CD4-positive, alpha-beta T cell treated with Interferon alpha-2 for 1 hour (primary cell): ENCODE results near the gene BACH2.

Experiments used
- DNase-seq, 2 donors: peaks; one replicate each; pipeline ENCODE4 v3.0.0-alpha.2; 2020 to 2022

Gene BACH2

DNA sequence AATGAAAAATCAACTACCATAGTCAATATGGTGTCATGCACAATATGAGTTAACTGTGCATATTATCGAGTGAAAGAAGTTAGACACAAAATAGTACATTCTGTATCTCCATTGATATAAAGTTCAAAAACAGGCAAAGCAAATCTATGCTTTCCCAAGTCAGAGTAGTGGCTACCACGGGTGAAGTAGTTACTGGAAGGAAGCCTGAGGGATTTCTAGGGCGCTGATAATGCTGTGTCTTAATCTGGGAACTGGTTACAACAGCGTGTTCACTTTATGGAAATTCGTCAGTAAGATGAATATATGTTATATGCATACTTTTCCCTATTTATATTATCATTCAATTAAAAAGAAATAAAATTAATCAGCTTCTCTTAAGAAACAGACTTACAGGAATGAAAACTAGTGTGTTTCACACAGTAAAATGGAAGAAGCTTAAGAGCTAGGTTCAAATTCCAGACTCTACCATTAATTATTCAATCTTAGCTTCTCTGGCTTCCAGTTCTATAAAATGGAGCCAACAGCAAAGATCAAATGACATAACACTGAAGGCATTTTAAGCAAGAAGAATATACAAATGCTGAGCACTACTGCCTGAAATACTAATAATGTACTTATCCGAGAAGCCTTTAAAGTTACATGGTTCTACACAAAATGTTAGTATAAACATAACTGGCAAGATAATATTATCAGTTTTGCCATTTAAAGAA lies 19.2 kb downstream of the BACH2 start:
- no peak for DNase-seq

DNA sequence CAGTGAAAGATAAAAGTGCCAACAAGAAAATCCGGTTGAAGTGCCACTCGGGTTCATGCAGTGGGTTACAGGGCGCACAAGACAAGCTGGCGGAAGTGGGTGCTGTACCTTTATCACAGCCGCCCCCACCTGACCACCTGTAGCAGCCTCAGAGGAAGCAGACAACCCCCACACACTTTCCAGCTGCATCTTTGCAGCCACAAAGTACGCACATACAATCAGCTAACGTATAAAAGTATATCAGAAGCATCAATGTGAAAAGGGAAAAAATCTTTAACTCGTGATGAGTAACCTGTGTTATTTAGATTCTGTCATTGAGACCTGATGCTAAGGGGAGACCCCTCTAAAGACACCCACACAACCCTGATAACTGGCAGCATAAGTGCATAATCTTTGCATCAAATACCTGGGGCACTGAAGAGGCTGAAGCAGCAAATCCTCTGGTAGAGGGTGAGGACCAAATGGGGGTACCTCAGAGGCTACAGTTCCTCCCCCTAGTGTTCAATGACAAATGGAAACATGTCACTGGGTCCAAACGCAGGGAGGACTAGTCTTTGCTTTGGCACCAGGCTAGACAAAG lies 22.1 kb downstream of the BACH2 start:
- DNase-seq, result peak; percentile 90 to 92

- DNase-seq, result no peak
These were observed 22.8 kb downstream of the BACH2 start for GRCh38 chr6:90273863-90274262.

DNA sequence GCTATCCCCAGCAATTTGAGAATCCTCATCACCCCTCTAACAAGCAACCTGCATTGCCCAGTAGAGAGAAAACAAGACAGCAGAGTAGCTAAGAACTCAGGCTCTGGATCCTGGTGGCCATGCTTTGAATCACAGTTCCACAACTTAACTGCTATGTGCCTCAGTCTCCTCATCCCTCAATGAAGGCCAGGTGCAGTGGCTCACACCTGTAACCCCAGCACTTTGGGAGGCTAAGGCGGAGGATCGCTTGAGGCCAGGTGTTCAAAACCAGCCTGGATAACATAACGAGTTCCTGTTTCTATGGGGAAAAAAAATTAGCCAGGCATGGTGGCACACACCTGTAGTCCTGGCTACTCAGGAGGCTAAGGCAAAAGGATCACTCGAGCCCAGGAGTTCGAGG lies 23.7 kb downstream of the BACH2 start:
- DNase-seq, result no peak

DNA sequence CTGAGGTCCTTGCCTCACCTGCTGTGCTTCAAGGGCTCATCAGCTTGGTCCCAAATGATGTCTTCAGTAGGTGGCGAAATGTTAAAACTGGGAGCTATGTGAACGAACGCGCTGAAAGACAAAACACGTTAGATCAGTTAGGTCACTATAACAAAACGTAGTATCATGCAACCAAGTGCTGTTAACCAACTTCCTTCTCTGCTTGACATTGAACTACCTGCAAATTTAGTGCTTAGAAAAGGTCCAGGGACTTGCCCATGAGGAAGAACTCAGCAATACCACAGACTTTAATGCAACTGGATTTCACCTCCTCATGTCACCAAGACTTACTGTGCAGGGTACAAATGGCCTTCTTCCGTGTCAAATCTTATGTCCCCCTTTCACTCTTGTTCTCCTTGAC lies 24.8 kb downstream of the BACH2 start:
- DNase-seq, result no peak

GRCh38 chr6:90269334-90269733 lies 27.3 kb downstream of the BACH2 start:
- DNase-seq, result no peak

DNA sequence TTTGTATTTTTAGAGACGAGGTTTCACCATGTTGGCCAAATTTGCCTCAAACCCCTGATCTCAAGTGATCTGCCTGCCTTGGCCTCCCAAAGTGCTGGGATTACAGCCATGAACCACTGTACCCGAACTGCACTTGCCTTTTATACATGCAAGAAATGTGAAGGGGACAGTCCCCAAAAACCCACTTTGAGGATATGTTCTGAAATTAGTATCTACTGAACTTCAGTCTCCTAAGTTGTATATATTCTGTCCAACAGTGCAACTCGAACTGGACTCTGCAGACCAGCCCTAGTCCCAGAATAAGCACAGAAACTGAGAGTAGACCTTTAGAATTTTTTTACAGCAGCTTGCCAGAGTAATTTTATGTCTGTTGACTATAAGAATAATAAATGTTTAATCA lies 28.5 kb downstream of the BACH2 start:
- DNase-seq, result no peak

DNA sequence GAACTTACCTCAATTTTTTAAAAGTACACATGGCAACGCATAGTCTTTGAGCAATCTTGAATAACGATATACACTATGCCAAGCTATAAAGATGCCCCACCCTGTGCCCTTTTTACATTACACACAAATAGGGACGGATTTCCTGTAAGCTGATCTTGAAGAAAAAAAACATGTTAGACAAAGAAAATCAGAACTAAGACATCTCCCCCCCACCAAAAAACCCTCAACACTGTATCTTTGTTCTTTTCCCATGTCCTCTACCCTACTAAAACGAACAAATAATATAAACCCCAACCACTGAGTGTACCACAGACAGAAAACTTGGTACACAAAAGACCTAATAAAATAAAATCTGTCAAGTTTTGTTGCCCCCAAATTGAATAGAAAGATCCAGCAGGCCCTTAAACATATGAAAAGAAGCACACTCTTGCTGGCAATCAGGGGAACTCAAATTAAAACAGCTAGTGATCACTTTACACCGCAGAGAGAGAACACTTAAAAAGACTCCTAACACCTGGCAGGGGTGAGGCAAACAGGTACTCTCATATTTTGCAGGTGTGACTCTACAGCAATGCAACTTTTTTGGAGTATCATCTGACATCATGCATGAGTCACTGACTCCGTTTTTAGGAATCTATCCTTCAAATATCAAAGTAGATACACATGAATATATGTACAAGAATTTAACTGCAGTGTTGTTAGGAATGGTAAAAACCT lies 29.6 kb downstream of the BACH2 start:
- peak; percentile 48 to 68 for DNase-seq

DNA sequence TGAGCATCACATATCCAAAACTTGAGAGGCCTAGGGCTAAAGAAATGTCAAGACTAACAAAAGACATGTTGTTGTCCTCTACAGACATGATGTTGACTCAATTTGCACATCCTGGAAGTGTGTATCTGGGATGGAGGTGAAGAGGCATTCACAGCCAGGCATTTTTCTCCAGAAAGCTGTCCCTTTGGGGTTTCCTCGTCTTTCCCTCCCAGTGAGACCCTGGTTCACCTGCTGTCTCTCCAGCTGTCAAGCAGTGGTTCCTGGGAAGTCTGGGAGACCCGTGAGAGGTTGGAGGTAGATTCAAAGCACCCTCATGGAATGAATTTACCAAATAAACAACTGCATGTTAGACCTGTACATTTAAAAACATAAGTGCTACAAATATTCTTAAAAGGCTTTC lies 32.1 kb downstream of the BACH2 start:
- DNase-seq, result no peak

DNA sequence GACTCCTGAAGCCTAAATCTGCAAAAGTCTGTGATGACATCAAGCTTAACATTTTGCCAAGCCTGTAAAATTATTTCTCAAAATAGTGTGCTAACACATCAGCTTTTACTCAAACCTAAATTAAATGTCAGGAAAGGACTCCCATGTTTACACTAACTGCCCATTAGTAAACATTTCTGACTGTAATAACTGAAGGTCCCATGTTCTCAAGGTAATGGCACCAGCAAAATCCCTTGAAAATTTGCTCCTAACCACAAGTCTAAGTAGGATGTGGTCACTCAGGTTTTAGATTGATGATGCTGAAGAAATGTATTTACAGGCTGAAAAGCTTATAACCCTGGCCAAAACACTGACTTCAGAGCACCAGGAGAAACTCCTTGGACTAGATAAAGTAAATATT lies 33.0 kb downstream of the BACH2 start:
- DNase-seq, result no peak

- no peak for DNase-seq
These were observed 34.8 kb downstream of the BACH2 start for GRCh38 chr6:90261801-90262200.

DNA sequence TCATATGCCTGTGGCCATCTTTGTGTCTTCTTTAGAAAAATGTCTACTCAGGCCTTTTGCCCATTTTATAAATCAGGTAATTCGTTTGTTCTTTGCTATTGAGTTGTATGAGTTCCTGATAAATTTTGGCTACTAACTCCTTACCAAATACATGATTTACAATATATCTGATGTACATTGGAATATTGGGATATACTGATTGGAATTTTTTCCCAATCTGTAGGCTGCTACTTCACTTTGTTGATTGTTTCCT lies 39.2 kb downstream of the BACH2 start:
- no peak for DNase-seq

GRCh38 chr6:90256698-90257485 lies 39.8 kb downstream of the BACH2 start:
- DNase-seq, result peak in 1 of 2 donors; percentile 40

DNA sequence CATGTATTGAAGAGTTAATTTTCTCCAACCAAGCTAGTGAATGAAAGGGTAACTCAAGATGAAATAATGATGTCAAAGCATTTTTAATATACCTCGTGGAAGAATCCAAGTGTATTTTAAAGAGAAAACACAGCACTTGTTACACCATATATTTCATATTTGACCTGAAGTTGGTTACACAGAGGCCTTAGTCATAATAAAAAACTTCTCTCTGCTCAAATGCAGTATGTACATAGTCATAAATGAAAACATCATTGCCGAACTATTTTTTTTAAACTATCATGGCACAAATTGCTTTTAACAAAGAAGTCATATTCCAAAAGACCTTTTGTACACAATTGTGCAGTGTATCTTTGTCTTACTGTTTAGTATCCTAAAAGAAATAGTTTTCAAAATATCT lies 43.0 kb downstream of the BACH2 start:
- no peak for DNase-seq

DNA sequence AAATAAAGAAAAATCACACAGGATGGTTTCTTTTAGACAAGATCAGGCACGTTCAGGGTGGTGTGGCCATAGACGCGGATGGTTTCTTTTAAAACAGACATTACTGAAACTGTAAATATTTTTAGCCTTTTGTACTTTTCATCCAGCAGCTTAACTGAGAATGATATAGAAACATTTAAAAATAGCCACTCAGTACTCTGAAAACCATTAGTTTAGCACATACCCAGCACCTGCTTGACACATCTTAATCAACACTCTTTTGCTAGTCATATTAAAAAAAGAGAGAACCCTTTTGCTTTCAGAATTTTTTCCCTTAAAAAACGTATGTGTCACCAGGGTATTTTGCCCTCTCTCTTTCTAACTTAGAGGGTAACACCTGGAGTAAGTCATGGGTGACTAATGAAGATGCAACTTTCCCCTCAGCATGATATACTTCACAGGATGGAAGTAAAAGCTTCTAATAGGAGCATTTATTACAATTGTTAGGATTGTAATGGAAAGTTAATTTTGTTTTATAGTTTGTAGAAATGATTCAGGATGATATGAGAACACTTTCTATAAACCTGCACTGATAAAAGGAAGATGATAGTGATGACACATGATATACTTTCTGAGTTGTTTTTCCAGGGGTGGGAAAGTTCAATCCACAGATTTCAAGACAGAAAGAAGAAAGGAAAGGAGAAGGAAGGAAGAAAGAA lies 45.2 kb downstream of the BACH2 start:
- DNase-seq, result no peak

- DNase-seq, result no peak
These were observed 46.2 kb downstream of the BACH2 start for GRCh38 chr6:90250405-90250804.

GRCh38 chr6:90249458-90249857 lies 47.2 kb downstream of the BACH2 start:
- DNase-seq, result peak in 1 of 2 donors; percentile 38

DNA sequence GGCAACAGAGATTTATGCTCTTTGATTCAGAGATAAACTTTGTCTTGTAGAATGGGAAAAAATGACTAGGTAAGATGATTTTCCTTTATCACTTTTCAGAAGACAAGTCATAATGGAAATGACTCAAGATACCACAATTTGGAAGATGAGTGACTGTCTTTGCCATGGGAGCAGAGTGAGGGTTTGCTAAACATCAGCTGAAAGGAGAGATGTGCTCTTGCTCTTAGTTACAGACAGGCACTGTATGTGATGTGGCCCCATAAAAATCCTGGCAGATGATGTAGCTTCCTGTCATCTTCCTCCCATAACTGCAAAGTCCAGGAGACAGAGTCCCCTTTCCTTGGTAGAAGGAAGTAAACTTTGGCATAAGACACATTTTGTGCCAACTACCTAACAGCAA lies 47.6 kb downstream of the BACH2 start:
- DNase-seq, result no peak

- DNase-seq, result no peak
These were observed 49.4 kb downstream of the BACH2 start for GRCh38 chr6:90247262-90247661.

DNA sequence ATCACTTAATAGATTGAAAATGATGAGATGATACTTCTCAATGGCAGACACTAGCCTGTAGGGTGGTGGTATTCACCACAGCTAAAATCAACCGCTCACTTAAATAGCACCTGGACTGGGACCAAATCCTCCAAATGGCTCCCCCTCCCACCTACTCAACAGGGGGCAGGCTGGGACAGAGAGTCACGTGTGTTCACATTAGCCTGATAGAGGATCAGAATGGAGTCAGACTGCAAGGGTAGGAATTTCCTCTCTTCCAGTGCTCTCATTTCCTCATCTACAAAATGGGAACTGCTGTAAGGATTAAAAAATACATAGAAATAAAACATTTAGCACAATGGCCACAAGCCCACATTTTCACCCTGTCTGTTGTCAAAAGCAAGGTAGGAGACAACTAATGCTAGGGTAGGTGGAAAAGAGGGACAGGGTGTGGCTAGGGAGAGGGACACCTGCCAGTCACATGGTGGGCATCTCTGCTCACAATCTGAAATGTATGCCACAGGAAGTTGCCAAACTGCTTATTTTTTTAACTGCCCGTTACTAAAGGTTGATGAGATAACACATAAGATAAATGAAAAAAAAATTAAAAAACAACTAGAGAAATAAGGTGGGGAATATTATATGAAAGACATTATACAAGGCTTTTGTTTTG lies 55.3 kb downstream of the BACH2 start:
- DNase-seq, result no peak

GRCh38 chr6:90238496-90239266 lies 58.0 kb downstream of the BACH2 start:
- no peak for DNase-seq
